Esophagus mucosa (tissue), 1 donor: ENCODE data around the gene EPC1. TPM values are rescaled to one million over a fixed set of nuclear protein-coding genes. Genes with fewer than 3 reads are reported as not detected.
"Not testable (repeated sequence)": the region's sequence is repeated elsewhere in the genome, so short reads cannot be mapped to it uniquely, and the experiment has no call there.

ENCODE experiments used
- ATAC-seq: fragments of 200-7000 bp; cut with Tn5 transposase; one replicate; pipeline ENCODE4 v1.9.1; 2020
- total RNA-seq: library from RNA; stranded (reverse); gene quantifications from one replicate; pipeline ENCODE4 v1.2.4, GENCODE V29; 2023
- donor health status: DM: yes; HTN: yes; CAD: no.

Gene EPC1
- total RNA-seq: 15.0 TPM

DNA sequence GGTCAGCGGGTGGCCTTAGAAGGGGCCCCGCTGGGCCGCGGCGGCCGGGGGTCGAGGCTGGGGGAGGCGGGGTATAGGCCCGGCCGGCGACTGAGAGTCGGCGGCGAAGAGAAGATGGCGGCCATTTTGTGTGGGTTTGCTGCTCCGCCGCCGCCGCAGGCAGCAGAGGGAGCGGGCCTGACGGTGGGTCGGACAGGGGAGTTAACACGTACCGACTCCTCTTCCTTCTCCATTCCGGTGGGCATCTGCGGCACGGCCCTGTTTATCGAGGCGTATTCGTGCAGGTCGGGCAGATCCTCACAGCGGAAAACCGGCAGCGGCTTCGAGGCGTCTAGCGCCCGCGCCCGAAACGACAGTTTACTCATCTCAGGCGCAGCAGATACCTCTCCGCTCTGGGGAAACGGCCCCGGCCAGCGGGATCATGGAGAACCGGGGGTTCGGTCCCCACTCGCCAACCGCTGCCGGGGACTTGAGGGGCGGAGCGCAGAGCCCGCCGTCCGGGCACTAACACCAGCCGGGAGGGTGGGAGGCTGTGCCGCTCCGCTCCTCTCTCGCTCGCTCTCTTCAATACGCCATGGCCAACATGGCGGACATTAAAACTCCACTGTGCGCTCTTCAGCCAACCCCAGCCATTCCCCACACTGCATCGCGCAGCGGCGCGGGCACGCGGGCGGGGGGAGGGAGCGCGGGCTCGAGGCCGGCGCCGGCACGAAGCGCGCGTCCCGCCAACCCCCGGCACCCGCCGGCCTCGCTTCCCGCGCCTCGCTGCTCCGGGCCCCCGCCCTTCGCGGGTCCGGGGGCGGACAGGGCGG, at the start of gene EPC1:
TSS of gene EPC1 (minus strand) at position 608 of the 812 bp plus-strand sequence. CDS start at position 365, 243 bp downstream.
- peak; percentile 93 for ATAC-seq

DNA sequence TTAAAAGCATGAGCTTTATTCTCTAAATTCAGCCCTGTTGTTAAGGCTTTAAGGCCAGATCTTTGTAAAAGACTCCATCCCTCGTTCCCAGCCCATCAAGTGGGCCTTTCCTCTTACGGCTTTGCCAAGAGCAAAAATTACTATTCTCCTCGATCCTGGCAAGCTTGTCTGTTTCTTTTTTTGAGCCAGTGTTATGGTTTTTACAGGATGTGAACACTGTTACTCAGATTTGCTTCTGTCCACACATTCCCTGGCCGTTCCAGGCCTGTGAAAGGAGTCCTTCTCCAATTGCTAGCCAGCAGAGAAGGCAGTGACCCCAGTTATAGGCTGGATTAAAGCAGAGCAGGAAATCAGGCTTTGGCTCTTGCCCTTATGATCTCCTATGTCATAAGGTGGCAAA, 47.0 kb upstream of the EPC1 start:
- no peak for ATAC-seq

DNA sequence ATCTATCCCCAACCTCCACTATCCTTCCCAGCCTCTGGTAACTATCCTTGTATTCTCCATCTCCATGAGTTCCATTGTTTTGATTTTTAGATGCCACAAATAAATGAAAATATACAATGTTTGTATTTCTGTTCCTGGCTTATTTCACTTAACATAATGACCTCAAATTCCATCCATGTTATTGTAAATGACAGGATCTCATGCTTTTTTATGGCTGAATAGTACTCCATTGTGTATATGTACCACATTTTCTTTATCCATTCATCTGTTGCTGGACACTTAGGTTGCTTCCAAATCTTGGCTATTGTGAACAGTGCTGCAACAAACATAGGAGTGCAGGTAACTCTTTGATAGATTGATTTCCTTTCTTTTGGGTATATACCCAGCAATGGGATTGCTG, 45.3 kb upstream of the EPC1 start:
- ATAC-seq: not testable (repeated sequence)

DNA sequence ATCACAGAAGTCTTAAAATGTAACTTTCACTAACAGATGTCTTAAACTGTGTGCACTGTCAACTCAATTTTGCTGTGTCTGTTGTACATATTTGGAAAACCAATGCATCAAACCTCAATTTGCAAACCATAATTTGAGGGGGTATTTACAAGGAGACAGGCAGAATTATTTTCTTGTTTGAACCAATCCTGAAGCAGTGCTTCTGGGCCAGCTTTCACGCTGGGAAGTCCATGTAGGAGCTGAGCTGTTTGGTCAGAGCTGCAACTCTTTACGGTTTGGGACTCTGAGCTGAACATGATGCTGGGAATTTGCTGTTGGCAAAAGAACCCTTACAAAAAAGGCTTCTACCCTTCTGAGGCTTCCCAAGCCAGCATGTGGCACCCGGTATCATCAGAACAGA, 43.2 kb upstream of the EPC1 start:
- ATAC-seq: no peak

GRCh38 chr10:32388258-32389027, 41.5 kb upstream of the EPC1 start:
- ATAC-seq: no peak

DNA sequence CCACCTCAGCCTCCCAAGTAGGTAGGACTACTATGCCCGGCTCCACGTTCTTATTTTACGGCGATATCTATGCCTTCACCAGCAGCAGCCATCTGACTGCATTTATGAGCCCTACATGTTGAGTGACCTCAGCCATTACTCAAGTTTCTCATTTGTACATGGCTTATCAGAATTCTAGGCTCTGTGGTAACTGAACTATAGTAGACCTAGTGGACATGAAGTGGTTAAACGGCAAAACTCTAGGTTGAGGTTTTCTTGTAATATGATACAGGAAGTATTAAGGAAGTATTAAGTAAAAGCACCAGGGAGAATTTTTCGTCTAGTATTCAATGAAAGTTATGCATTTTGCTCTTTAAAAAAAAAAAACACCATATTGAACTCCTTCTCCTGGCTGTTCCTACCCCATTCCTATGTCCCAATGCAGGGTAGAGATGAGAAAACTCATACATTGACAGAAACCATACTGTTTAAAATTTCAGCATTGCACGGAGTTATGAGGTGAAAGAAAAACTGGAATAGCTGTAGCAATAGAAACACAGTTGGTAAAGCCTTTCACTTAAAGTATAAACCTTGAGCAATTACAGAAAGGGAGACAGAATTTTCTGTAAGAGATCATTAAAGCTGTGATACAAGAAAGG, 39.8 kb upstream of the EPC1 start:
- no peak for ATAC-seq

DNA sequence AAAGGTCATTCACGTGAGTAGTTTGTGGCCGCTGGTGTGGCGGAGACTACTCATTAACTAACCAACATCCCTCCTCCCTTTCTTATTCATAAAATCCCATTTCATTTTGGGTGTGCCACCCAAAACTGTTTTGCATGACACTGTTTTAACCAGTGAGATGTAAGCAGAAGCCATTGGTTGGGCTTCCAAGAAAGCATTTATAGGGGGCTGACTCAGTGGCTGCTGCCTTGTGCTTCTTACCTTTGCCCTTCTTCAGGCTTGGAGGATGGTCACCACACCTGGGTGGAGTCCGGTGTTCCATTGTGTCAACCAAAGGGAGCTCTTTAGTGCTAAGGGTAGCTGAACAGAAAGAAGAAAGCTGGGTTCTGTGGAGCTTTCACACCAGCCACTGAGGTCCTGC, 37.2 kb upstream of the EPC1 start:
- no peak for ATAC-seq

DNA sequence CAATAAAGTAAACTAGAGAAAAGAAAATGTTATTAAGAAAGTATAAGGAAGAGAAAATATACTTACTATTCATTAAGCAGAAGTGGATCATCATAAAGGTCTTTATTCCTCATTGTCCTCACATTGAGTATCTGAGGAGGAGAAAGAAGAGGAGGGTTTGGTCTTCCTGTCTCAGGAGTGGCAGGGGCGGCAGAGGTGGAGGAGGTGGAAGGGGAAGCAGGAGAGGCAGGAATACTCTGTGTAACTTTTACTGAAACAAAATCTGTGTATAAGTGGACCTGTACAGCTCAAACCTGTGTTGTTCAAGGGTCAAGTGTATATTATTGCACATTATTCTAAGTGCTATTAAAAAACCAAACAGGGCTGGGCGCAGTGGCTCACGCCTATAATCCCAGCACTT, 34.2 kb upstream of the EPC1 start:
- no peak for ATAC-seq

DNA sequence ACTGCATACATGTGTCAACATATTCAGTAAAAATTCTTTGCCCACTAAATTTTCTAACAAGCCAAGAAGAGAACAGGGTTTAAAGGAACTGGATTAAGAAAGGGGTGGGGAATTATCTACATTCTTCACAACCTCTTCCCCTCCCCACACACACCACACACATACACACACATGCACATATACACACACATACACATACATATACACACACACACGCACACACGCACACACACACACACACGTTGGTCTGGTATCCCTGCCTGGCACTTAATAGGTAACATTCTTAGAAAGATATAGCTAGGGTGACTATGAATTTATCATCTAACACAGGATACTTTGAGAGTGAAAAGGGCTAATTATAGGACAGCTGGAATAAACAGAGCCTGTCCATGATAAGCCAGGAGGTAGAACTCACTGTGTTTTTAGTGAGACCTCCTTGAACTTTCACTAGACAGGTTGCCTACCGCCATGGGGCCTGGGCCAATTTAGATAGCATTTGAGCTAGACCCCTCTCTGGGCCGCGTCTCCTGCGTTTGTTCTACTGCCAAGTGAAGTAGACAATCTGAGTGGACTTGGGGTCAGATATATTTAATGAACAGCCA, 33.1 kb upstream of the EPC1 start:
- ATAC-seq: no peak

DNA sequence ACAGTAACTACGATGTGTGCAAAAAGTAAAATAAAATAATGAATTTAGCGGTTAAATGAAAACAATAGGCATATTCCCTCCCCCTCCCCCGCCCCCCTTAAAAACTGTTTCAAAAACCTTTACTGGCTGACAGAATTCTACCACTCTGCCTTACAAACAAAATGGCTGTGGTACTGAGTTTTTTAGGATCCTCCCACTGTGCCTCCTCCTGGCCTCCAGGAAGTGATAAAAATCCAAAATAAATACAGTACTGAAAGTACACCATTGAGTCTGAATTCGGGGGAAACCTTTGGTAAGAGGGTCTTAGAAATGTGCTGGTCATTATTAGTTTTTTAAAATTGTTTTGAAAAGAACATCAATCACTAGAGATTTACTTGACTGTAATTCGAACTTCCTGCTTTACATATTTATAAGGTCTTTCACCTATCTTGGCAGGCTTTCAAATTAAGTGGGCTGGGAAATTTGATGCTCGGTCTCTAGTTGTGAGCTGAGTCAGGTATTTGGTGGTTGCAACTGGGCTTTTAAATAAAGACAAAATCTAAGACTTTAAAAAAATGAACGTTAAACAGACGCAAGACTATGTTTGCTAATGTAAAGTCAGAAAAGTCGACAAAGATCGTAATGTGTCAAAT, 32.5 kb upstream of the EPC1 start:
- peak; percentile 49 for ATAC-seq

DNA sequence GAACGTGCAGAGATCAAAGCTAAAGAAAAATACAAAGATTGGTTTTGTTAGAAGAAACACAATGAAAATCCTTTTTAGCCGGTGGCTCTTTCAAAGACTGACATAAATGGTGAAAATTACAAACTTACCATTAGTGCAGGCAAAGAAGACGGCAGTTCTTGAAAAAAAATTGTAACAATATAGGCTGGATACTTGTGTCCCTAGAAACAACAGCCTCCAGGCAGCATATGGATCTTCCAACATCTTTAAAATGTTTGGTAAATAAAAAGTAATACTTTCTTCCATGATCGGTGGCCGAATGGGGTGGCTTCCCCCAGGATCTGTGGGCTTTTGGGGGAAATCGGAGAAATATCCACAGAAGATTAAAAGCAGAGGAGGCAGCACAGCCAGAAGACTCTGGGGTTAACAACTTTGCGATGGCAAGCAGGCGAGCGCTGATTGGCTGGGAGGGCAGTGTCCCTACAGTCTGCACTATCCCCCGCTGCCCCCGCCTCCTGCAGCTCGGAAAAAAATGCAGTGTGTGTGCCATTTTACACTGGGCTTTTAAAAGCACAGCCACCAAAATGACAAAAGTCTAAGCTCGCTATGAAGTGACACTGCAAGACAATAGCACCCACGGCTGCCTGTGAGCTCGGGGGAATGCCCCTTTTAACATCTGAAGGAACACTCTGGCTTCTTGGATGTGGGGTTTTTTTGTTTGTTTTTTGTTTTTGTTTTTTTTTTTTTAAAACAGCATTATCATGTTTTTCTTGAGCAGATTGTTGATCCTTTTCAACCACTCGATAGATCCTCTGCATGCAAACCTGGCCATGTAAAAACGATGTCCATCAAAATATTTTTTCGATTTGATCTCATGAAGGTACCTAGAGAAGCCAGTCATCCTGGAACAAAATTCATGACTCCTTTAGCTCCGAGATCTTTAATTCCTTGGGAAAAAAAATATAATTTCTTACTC, 31.7 kb upstream of the EPC1 start:
- ATAC-seq: peak; percentile 97

DNA sequence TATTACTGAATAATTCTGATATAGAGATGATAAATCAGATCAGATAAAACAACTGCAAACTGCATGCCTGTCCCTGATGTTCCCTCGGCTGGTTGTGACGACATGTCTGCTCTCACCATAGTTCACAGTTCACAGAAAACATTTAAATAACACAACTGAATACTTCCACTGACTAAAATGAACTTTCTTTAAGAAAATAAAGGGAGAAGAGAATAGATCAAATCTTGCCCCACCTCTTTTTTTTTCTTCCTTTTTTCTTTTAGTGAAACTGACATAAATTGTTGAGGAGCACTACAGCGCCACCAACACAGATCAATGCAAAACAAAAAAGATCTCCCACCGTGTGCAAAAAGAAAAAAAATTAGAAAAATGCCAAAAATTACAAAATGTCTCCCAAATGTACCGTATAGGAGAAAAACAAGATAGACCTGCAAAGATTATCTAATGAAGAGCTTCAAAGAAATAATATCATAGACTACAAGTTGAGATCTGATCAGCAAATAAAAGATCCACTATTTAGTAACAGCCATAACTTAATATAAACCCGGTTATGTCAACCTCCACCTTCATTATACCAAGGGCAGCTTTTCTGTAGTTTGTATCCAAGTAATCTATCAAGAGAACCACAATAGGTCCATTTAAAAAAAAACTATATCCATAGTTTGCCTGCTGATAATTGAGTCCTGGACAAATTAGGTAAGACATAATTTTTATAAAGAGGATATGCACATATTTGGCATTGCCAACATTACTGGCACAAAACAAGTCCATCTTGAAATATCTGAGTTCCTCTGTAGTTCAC, 30.7 kb upstream of the EPC1 start:
- peak; percentile 32 for ATAC-seq

GRCh38 chr10:32376771-32377170, 29.8 kb upstream of the EPC1 start:
- no peak for ATAC-seq

DNA sequence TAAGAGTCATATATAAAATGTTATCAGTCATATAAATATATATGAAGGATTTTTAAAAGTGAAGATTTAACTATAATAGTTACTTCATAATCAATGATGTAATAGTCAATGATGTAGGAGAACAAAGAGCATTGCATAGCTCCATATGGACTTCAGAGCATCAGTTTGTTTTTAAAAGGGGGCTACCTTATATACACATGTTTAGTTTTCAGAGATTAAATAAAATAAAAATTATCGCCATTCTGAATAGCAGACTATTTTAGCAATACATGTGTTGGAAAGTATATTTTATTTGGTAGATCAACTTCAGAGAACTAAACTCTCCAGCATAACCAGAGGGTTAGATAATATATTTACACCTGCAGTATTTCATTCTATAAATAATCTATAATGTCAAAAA, 29.1 kb upstream of the EPC1 start:
- no peak for ATAC-seq

DNA sequence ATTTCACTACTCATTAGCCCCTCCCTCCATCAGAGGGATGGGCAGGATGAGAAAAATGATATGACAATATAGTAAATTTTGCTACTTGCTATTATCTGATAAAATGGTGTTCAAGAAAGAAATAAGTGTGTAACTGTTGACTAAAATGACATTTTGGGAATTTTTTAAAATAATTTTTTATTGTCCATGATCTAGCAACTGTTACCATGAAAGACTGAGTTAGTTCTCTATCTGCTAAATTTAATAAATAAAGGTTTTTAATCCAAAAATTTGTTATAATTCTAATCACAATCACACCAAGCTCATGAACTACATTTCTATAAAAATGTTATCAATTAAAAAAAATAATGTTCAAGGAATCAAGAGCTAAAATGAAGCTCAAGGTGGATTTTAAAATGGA, 28.7 kb upstream of the EPC1 start:
- ATAC-seq: no peak

GRCh38 chr10:32374605-32375004, 27.6 kb upstream of the EPC1 start:
- no peak for ATAC-seq

DNA sequence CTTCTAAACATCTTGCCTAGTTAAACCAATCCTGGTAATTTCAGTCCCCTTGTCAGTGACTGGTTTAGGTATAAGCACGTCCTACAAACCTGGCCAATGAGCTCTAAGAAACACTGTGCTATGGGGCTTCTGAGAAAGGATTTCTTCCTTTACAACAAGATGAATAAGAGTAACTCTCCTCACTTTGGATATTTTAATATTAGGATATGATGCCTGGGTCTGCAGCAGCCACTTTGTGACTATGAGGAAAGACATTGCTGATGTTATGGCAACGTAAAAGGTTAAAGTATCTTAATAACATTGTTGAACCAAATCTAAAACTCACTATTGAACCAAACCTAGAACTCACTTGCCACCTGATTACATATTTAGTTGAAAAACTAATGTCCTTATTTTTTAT, 26.5 kb upstream of the EPC1 start:
- no peak for ATAC-seq

DNA sequence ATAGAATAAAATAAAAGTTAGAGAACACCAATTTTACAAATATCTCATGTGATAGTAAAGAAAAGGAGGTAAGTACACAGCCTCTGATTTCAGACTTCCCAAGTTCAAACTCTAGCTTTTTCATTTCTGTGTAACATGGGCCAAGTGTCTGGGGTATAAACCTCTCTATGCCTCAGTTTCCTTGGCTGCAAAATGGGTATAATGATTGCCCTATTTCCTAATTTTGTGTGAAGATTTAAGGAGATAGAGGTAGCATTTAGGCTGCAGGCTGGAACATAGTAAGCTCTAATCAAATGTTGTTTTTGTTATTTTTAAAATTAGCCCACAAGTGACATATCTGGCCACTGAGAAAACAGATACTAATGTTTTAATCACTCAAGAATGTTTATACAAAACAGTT, 26.1 kb upstream of the EPC1 start:
- ATAC-seq: no peak

GRCh38 chr10:32372000-32372875, 25.3 kb upstream of the EPC1 start:
- no peak for ATAC-seq

DNA sequence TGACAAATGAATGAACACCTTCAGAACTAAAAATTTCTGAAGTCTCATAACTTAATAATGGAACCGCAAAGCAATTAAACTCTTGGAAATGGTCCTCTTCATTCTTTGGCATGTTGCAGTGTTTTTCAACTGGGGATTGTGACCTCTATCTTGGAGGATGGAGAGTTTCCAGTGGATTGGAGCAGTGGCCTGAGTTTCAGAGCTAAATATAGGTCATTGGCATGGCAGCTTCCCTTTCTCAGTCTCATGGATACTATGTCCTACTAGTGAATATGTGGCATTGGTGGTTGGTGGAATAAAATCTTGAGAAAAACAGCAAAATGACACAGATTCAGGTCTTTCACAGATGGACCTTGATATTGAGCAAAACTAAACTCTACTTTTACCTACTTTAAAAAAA, 24.1 kb upstream of the EPC1 start:
- no peak for ATAC-seq
